HCT116 (cell line): Measurements from ENCODE around the gene GALNT11. TPM values are rescaled to one million over a fixed set of nuclear protein-coding genes. Genes with fewer than 3 reads are reported as not detected.
A peak's percentile ranks its signal among the peaks of the same experiment; 100 is the strongest.
"Not testable (repeated sequence)": the region's sequence is repeated elsewhere in the genome, so short reads cannot be mapped to it uniquely, and the experiment has no call there.

Experiments used
- ATAC-seq: fragments of 200-7000 bp; cut with Tn5 transposase; 2 replicates; pipeline ENCODE4 v1.9.1; 2020; ENCODE audit warnings: mild to moderate bottlenecking, moderate library complexity
- BruUV-seq: library from RNA; stranded (reverse); fragments of 400-500 nt; replicated peaks from 2 replicates; lab custom pipeline; 2021; lab: Mats Ljungman, UMichigan
- CTCF ChIA-PET: fragments of 300-600 bp; sonication (Branson Sonifier 250); formaldehyde crosslinking; loops from one replicate; lab custom pipeline; 2021; ENCODE audit warnings: antibody characterized with exemption; lab: Charles Lee
- POLR2A ChIA-PET: fragments of 300-600, 350-600 bp; sonication (Branson Sonifier 250); formaldehyde crosslinking; loops from one replicate; lab custom pipeline; 2021; ENCODE audit warnings: antibody characterized with exemption; lab: Charles Lee
- RAD21 ChIA-PET, 2 experiments: fragments of 300-600 bp; sonication (Branson Sonifier 250); formaldehyde crosslinking; loops; one replicate each; lab custom pipeline; 2023; ENCODE audit warnings: low total read pairs in 2 of 2; ENCODE audit not compliant: uncharacterized antibody in 2 of 2, unreplicated experiment in 2 of 2, low non-redundant PET in 1 of 2; lab: Charles Lee
- DNase-seq: peaks from one replicate; pipeline ENCODE4 v3.0.0-alpha.2; 2010; ENCODE audit warnings: low read depth, low spot score
- H2AFZ ChIP-seq: fragments of 200-600 bp; shearing (Covaris generic), sonication (generic); 2 replicates; pipeline ENCODE4 v1.6.1; 2017; ENCODE audit warnings: low read depth, mixed run types, mixed read lengths, antibody characterized with exemption, low read length; ENCODE audit not compliant: poor library complexity, severe bottlenecking
- H3K27ac ChIP-seq: 2 replicates; pipeline ENCODE4 v1.5.1; 2012; ENCODE audit warnings: low read depth, low read length
- H3K27me3 ChIP-seq: fragments of 200-600 bp; sonication (generic); 2 replicates; pipeline ENCODE4 v1.6.1; 2016; ENCODE audit warnings: mixed run types, low read length, mixed read lengths; ENCODE audit not compliant: insufficient read depth
- H3K36me3 ChIP-seq, 2 experiments: fragments of 200-500 bp in 1 of 2; fragments of 200-600 bp in 1 of 2; sonication (Bioruptor generic) in 1 of 2; sonication (generic) in 1 of 2; 2 replicates each; pipeline versions ENCODE4 v1.5.1 to v1.6.1; 2014 to 2016; ENCODE audit warnings: low read length in 2 of 2, inconsistent platforms in 1 of 2, mixed read lengths in 1 of 2, mixed run types in 1 of 2; ENCODE audit not compliant: insufficient read depth in 2 of 2, control insufficient read depth in 1 of 2
- H3K4me1 ChIP-seq, 2 experiments: fragments of 200-600 bp in 1 of 2; sonication (generic) in 1 of 2; 2 replicates each; pipeline versions ENCODE4 v1.5.1 to v1.6.1; 2012 to 2017; ENCODE audit warnings: low read length in 2 of 2, inconsistent platforms in 1 of 2, mild to moderate bottlenecking in 1 of 2, mixed read lengths in 1 of 2, mixed run types in 1 of 2, moderate library complexity in 1 of 2; ENCODE audit not compliant: insufficient read depth in 2 of 2, control insufficient read depth in 1 of 2
- H3K4me2 ChIP-seq: fragments of 200-600 bp; sonication (generic); 2 replicates; pipeline ENCODE4 v1.6.1; 2017; ENCODE audit warnings: mixed run types, low read length, mixed read lengths
- H3K4me3 ChIP-seq, 2 experiments: fragments of 200-600 bp in 1 of 2; sonication (generic) in 1 of 2; replicated peaks in 1 of 2; 2 replicates each; pipeline ENCODE4 v1.5.1; 2011 to 2016; ENCODE audit warnings: low read length in 2 of 2, control low read depth in 1 of 2, low read depth in 1 of 2, mild to moderate bottlenecking in 1 of 2, mixed read lengths in 1 of 2, mixed run types in 1 of 2
- H3K79me2 ChIP-seq: fragments of 200-600 bp; sonication (generic); 2 replicates; pipeline ENCODE4 v1.6.1; 2017; ENCODE audit warnings: mild to moderate bottlenecking, mixed run types, low read length, moderate library complexity, mixed read lengths; ENCODE audit not compliant: insufficient read depth
- H3K9ac ChIP-seq: fragments of 200-600 bp; sonication (generic); 2 replicates; pipeline ENCODE4 v1.6.1; 2016; ENCODE audit warnings: low read length, mixed read lengths
- H3K9me2 ChIP-seq: fragments of 200-600 bp; sonication (generic), shearing (Covaris generic); 2 replicates; pipeline ENCODE4 v1.6.1; 2017; ENCODE audit warnings: mixed run types, mild to moderate bottlenecking, moderate library complexity; ENCODE audit not compliant: insufficient read depth
- H3K9me3 ChIP-seq, 2 experiments: fragments of 200-500 bp in 1 of 2; fragments of 200-600 bp in 1 of 2; sonication (Bioruptor generic) in 1 of 2; sonication (generic) in 1 of 2; 2 replicates each; pipeline ENCODE4 v1.6.1; 2014 to 2017; ENCODE audit warnings: low read length in 2 of 2, mixed read lengths in 2 of 2, inconsistent platforms in 1 of 2, low read depth in 1 of 2, mild to moderate bottlenecking in 1 of 2, mixed run types in 1 of 2, moderate library complexity in 1 of 2; ENCODE audit not compliant: control insufficient read depth in 1 of 2, insufficient read depth in 1 of 2
- H4K20me1 ChIP-seq: fragments of 200-600 bp; sonication (generic), shearing (Covaris generic); 2 replicates; pipeline ENCODE4 v1.6.1; 2017; ENCODE audit warnings: mixed run types, mild to moderate bottlenecking, moderate library complexity; ENCODE audit not compliant: insufficient read depth
- CBX3 ChIP-seq: IDR thresholded peaks from 2 replicates; pipeline ENCODE4 v1.6.1; 2012; ENCODE audit warnings: low read depth
- EZH2phosphoT487 ChIP-seq: fragments of 200-600 bp; IDR thresholded peaks from 2 replicates; pipeline ENCODE4 v1.6.1; 2018; ENCODE audit warnings: antibody characterized with exemption, borderline replicate concordance
- ZFX ChIP-seq: fragments of 450-650 bp; IDR thresholded peaks from 2 replicates; pipeline ENCODE4 v1.6.1; 2017
- intact Hi-C: fragments of 100-400 bp; cut with micrococcal nuclease; formaldehyde crosslinking; loops from 2 replicates; pipeline ENCODE4 v1.10.0; 2022
- total RNA-seq: library from RNA; stranded (reverse); gene quantifications from one replicate; pipeline ENCODE4 v1.2.1, GENCODE V29; 2021; ENCODE audit not compliant: unreplicated experiment
- TF ChIP-seq, protein P1 (sequence below): IDR thresholded peaks from 2 replicates; pipeline ENCODE4 v1.6.1; 2012

Gene GALNT11
- total RNA-seq, 1 experiment from 2014 or later = 28.9 TPM

DNA sequence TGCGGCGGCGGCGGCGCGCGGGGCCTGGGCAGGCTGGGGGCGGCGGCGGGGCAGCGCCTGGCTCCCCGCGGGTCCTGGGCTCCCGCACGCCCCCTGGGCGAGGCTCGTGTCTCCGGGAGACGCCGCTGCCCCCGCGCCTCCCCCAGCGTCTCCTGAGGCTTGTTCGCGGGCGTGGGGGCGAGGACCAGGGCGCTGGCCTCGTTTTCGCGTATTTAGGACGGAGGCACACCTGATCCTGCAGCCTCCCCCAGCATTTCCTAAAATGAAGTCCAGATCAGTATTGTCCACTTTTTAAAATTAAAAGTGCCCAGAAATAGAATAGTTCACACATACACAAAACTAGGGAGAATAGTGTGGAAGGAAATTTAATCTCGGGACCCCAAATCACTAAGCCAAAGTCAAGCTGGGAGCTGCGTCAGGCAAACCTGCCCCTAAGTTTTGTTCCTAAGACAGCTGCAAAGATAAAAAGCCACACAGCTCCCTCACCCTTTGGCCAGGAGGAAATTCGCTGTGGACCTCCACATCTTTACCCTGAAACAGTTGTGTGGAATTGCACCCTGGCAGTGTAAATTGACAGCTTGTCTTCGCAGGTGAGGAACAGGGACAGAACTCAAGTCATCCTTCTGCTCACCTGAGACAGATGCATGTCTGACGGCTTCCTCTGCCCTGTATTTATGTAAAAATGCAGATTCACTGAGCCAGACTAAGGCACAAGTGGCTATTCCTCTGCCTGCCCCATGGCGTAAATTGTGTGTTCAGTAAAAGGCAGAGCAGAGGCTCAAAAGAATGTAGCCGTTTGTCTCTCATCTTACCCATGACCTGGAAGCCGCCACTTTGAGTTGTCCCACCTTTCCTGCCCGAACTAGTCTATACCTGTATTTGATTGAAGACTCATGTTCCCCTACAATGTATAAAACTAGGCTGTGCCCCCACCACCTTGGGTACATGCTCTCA lies 740 bp downstream of the GALNT11 start:
- ChIA-PET RAD21 (no interaction called here), POLR2A (no interaction called here), CTCF (no interaction called here)
- no peak for DNase-seq
- Histone ChIP-seq H3K79me2 (peaks cover 14% of the 10 kb centered on the region; the same call in 1 of the 2 replicates), H3K4me1 (peaks cover 0 to 13% of the 10 kb centered on the region in 2 experiments; a peak in 3 of 4 replicates), H3K27ac (peak overlapping the region; percentile 70), H3K4me2 (peak overlapping the region; percentile 91), H4K20me1 (no peaks in the 10 kb centered on the region), H3K9me3 (no peaks in the 10 kb centered on the region), H3K36me3 (peaks cover 0 to 8% of the 10 kb centered on the region in 2 experiments; a peak in 1 of 4 replicates), H3K9me2 (no peaks in the 10 kb centered on the region), H3K9ac (peak overlapping the region; percentile 76)
- intact Hi-C loops = no loop called here
- TF ChIP-seq ZFX = peak; percentile 83
- TF ChIP-seq, protein P1, sequence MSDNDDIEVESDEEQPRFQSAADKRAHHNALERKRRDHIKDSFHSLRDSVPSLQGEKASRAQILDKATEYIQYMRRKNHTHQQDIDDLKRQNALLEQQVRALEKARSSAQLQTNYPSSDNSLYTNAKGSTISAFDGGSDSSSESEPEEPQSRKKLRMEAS = 0 out of 2 replicates have a peak, but pooled peaks have one; percentile 7
- no peak for TF ChIP-seq CBX3
- no peak for TF ChIP-seq EZH2phosphoT487
- TF ChIP-seq, all 23 proteins: peak for 2
- Histone ChIP-seq H2AFZ (no peak overlapping the region), H3K27me3 (no peaks in the 10 kb centered on the region), H3K4me3 (peak overlapping the region; percentile 49 to 65)
- no peak for ATAC-seq
- BruUV-seq = TSS peak; percentile 64

DNA sequence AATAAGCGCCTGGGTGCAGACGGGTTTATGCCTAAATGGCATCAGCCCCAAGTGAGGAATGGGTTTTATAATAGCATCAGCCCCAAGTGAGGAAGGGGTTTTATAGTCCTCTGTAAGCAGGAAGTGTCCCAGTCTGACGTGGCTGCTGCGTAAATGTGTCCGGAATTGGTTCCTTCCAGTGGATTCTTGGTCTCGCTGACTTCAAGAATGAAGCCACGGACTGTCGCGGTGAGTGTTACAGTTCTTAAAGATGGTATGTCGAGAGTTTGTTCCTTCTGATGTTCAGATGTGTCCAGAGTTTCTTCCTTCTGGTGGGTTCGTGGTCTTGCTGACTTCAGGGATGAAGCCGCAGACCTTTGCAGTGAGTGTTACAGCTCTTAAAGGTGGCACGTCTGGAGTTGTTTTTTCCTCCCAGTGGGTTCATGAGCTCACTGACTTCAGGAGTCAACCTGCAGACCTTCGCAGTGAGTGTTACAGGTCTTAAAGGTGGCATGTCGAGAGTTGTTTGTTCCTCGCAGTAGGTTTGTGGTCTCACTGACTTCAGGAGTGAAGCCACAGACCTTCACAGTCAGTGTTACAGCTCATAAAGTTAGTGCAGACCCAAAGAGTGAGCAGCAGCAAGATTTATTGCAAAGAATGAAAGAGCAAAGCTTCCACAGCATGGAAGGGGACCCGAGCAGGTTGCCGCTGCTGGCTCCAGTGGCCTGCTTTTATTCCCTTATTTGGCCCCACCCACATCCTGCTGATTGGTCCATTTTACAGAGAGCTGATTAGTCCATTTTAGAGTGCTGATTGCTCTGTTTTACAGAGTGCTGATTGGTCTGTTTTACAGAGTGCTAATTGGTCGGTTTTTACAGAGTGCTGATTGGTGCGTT lies 2.3 kb downstream of the GALNT11 start:
- H3K4me2 ChIP-seq, H3K4me3 ChIP-seq, CTCF ChIA-PET, RAD21 ChIA-PET, H3K9me2 ChIP-seq, intact Hi-C loops, H3K27ac ChIP-seq, DNase-seq, H3K9ac ChIP-seq, H2AFZ ChIP-seq, POLR2A ChIA-PET, BruUV-seq, H3K36me3 ChIP-seq, H3K9me3 ChIP-seq, H3K27me3 ChIP-seq, ATAC-seq, H4K20me1 ChIP-seq: not testable (repeated sequence)
- H3K79me2 ChIP-seq = peaks cover 14% of the 10 kb centered on the region; the same call in 1 of the 2 replicates
- H3K4me1 ChIP-seq = peaks cover 0 to 13% of the 10 kb centered on the region in 2 experiments; a peak in 3 of 4 replicates
